ENCODE results near the gene RIT2.

RIT2 gene

DNA sequence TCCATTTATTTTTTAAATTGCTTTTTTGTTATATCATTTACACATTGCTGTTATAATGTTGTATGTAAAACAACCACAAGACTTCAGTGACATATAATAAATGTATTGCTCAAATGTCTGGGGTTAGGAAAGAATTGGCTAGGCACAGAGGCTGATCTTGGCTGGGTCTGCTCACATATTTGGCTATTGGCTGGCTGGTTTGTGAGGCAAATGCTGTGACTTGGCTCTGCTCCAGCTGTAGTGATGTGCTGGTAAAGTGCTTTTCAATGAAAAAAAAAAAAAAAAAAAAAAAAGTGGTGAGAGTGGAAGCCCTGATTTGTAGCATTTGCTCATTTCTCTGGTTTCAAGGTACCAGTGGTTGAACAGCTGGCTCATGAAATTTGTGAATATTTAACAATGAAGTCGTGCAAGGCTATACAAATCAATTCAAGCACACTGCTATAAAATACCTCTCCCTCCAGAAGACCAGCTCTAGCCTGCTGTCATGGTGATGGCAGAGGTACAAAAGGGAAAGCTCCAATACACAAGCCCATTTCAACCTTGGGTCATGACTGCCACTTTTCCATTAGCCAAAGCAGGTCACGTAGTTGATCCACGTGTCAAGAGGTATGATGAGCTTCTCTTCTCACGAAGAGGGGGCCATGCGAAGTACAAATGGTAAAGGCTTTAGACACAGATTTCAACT lies 43.7 kb upstream of the RIT2 start:
- no peaks in the 10 kb centered on the region for H3K27me3 ChIP-seq (ENCODE audit: control insufficient read depth in 1 of 2, insufficient read depth in 1 of 2, low read length in 2 of 2)
- 97% methylated on average over 4 of the region's 5 CpGs for WGBS

GRCh38 chr18:43158381-43158780 lies 42.9 kb upstream of the RIT2 start:
- no peak overlapping the region for H2AK5ac ChIP-seq (ENCODE audit: low read length, severe bottlenecking)
- 80% methylated on average over 2 of the region's 2 CpGs for WGBS
- no peaks in the 10 kb centered on the region for H3K27me3 ChIP-seq (ENCODE audit: control insufficient read depth in 1 of 2, insufficient read depth in 1 of 2, low read length in 2 of 2)

More for the DNA sequence above, 43.7 kb upstream of the RIT2 start:
- Histone ChIP-seq H3K4me3 (ENCODE audit: insufficient read depth in 1 of 2, low read depth in 1 of 2, low read length in 2 of 2) (no peak overlapping the region), H3K4me2 (ENCODE audit: low read length, poor library complexity, severe bottlenecking) (no peak overlapping the region), H3K36me3 (ENCODE audit: control insufficient read depth in 1 of 2, insufficient read depth in 2 of 2, low read depth in 1 of 2, low read length in 2 of 2) (no peaks in the 10 kb centered on the region), H3K23ac (ENCODE audit: low read length in 2 of 2) (no peak overlapping the region), H3K4ac (ENCODE audit: low read depth in 1 of 2, low read length in 2 of 2) (no peak overlapping the region), H4K91ac (ENCODE audit: low read length) (no peak overlapping the region), H2BK5ac (ENCODE audit: low read depth, low read length, poor library complexity, severe bottlenecking) (no peak overlapping the region), H2AK5ac (ENCODE audit: low read length, severe bottlenecking) (no peak overlapping the region), H3K14ac (ENCODE audit: low read length in 2 of 2) (no peak overlapping the region), H4K8ac (ENCODE audit: low read length) (no peak overlapping the region), H3K4me1 (ENCODE audit: control insufficient read depth, insufficient read depth, low read depth, low read length) (no peaks in the 10 kb centered on the region), H3K9ac (ENCODE audit: low read length) (no peak overlapping the region), H3K27ac (ENCODE audit: low read length, poor library complexity, severe bottlenecking) (no peak overlapping the region), H3K9me3 (ENCODE audit: control insufficient read depth, low read length) (peaks cover 7% of the 10 kb centered on the region), H2BK120ac (ENCODE audit: low read depth, low read length) (no peak overlapping the region), H2BK15ac (ENCODE audit: low read depth, poor library complexity, severe bottlenecking) (no peak overlapping the region), H2BK12ac (ENCODE audit: low read length in 2 of 2) (peak overlapping the region in 1 of 2 experiments; percentile 15), H3K79me1 (replicated peaks; ENCODE audit: low read length, poor library complexity, severe bottlenecking) (no peaks in the 10 kb centered on the region), H3K18ac (ENCODE audit: low read depth in 1 of 2, low read length in 2 of 2) (no peak overlapping the region), H2AFZ (ENCODE audit: low read depth, low read length) (no peak overlapping the region)
- no peak for DNase-seq

DNA sequence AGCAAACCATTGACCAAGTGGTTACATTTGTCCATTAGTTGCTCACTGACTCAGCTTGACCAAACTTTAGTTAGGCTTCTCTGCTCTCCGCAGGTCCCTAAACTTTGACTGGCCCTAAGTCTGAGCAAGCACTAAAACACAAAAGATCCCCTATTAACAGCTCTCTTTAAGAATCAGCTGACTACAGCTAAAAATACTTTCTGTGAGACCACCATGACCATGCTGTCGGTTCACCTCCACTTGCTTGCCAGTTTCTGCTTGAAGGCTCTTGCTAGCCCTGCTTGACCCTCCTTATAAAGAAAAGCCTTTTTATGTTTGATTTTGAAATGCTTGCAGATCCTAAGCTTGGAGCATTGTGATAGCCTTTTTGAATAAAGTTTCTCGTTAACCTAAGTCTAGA lies 40.4 kb upstream of the RIT2 start:
- H3K9ac ChIP-seq (ENCODE audit: low read length): no peak overlapping the region
- no peak overlapping the region for H3K18ac ChIP-seq (ENCODE audit: low read depth in 1 of 2, low read length in 2 of 2)
- no peak overlapping the region for H2BK120ac ChIP-seq (ENCODE audit: low read depth, low read length)
- no peaks in the 10 kb centered on the region for H3K36me3 ChIP-seq (ENCODE audit: control insufficient read depth in 1 of 2, insufficient read depth in 2 of 2, low read depth in 1 of 2, low read length in 2 of 2)
- no peak overlapping the region for H3K27ac ChIP-seq (ENCODE audit: low read length, poor library complexity, severe bottlenecking)
- no peak overlapping the region for H4K8ac ChIP-seq (ENCODE audit: low read length)
- 100% methylated on average over 1 of the region's 3 CpGs for WGBS
- H3K14ac ChIP-seq (ENCODE audit: low read length in 2 of 2): no peak overlapping the region
- H3K9me3 ChIP-seq (ENCODE audit: control insufficient read depth, low read length): no peaks in the 10 kb centered on the region
- H2AK5ac ChIP-seq (ENCODE audit: low read length, severe bottlenecking): no peak overlapping the region
- H3K4me3 ChIP-seq (ENCODE audit: insufficient read depth in 1 of 2, low read depth in 1 of 2, low read length in 2 of 2): no peak overlapping the region
- no peaks in the 10 kb centered on the region for H3K4me1 ChIP-seq (ENCODE audit: control insufficient read depth, insufficient read depth, low read depth, low read length)
- H2BK15ac ChIP-seq (ENCODE audit: low read depth, poor library complexity, severe bottlenecking): no peak overlapping the region
- no peak overlapping the region for H4K91ac ChIP-seq (ENCODE audit: low read length)
- no peak overlapping the region for H3K4me2 ChIP-seq (ENCODE audit: low read length, poor library complexity, severe bottlenecking)
- no peak for DNase-seq
- no peak overlapping the region for H2BK5ac ChIP-seq (ENCODE audit: low read depth, low read length, poor library complexity, severe bottlenecking)
- no peak overlapping the region for H3K4ac ChIP-seq (ENCODE audit: low read depth in 1 of 2, low read length in 2 of 2)
- H2BK12ac ChIP-seq (ENCODE audit: low read length in 2 of 2): no peak overlapping the region
- no peak overlapping the region for H3K23ac ChIP-seq (ENCODE audit: low read length in 2 of 2)
- no peak overlapping the region for H2AFZ ChIP-seq (ENCODE audit: low read depth, low read length)
- H3K27me3 ChIP-seq (ENCODE audit: control insufficient read depth in 1 of 2, insufficient read depth in 1 of 2, low read length in 2 of 2): no peaks in the 10 kb centered on the region
- H3K79me1 ChIP-seq (replicated peaks; ENCODE audit: low read length, poor library complexity, severe bottlenecking): no peaks in the 10 kb centered on the region

More at GRCh38 chr18:43158381-43158780, 42.9 kb upstream of the RIT2 start:
- H3K4me1 ChIP-seq (ENCODE audit: control insufficient read depth, insufficient read depth, low read depth, low read length): no peaks in the 10 kb centered on the region
- H3K9ac ChIP-seq (ENCODE audit: low read length): no peak overlapping the region
- H4K8ac ChIP-seq (ENCODE audit: low read length): no peak overlapping the region
- no peak overlapping the region for H3K14ac ChIP-seq (ENCODE audit: low read length in 2 of 2)
- H2AFZ ChIP-seq (ENCODE audit: low read depth, low read length): no peak overlapping the region
- H2BK5ac ChIP-seq (ENCODE audit: low read depth, low read length, poor library complexity, severe bottlenecking): no peak overlapping the region
- DNase-seq: no peak
- H3K27ac ChIP-seq (ENCODE audit: low read length, poor library complexity, severe bottlenecking): no peak overlapping the region
- peak overlapping the region in 1 of 2 experiments; percentile 52 for H3K18ac ChIP-seq (ENCODE audit: low read depth in 1 of 2, low read length in 2 of 2)
- H3K4me2 ChIP-seq (ENCODE audit: low read length, poor library complexity, severe bottlenecking): no peak overlapping the region
- H3K4me3 ChIP-seq (ENCODE audit: insufficient read depth in 1 of 2, low read depth in 1 of 2, low read length in 2 of 2): no peak overlapping the region
- no peak overlapping the region for H2BK15ac ChIP-seq (ENCODE audit: low read depth, poor library complexity, severe bottlenecking)
- no peak overlapping the region for H3K4ac ChIP-seq (ENCODE audit: low read depth in 1 of 2, low read length in 2 of 2)
- no peak overlapping the region for H2BK120ac ChIP-seq (ENCODE audit: low read depth, low read length)
- no peaks in the 10 kb centered on the region for H3K36me3 ChIP-seq (ENCODE audit: control insufficient read depth in 1 of 2, insufficient read depth in 2 of 2, low read depth in 1 of 2, low read length in 2 of 2)
- H3K79me1 ChIP-seq (replicated peaks; ENCODE audit: low read length, poor library complexity, severe bottlenecking): no peaks in the 10 kb centered on the region
- no peak overlapping the region for H3K23ac ChIP-seq (ENCODE audit: low read length in 2 of 2)
- no peak overlapping the region for H2BK12ac ChIP-seq (ENCODE audit: low read length in 2 of 2)
- no peak overlapping the region for H4K91ac ChIP-seq (ENCODE audit: low read length)
- H3K9me3 ChIP-seq (ENCODE audit: control insufficient read depth, low read length): no peaks in the 10 kb centered on the region

DNA sequence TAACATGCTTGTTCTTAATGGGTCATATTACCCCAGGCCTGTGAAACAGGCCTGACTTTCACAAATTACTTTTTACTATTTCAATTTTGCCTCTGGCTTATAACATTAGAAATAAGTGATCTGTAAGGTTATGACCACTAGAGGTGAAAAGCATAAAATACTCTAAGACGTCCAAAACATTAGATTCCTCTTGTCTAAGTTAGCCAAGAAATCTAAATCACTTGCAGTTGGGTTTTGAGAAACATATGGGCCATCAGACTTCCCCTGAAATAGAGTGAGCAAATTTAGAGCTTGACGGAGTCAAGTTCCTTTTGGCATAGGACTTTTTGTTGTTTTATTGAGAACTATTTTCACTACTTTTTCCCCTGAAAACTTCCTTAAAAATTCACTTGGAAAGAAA lies 32.7 kb upstream of the RIT2 start:
- H2BK12ac ChIP-seq (ENCODE audit: low read length in 2 of 2): no peak overlapping the region
- H2BK15ac ChIP-seq (ENCODE audit: low read depth, poor library complexity, severe bottlenecking): no peak overlapping the region
- no peaks in the 10 kb centered on the region for H3K79me1 ChIP-seq (replicated peaks; ENCODE audit: low read length, poor library complexity, severe bottlenecking)
- H4K91ac ChIP-seq (ENCODE audit: low read length): no peak overlapping the region
- WGBS: 100% methylated on average over 1 of the region's 2 CpGs
- no peak overlapping the region for H3K4me2 ChIP-seq (ENCODE audit: low read length, poor library complexity, severe bottlenecking)
- H3K18ac ChIP-seq (ENCODE audit: low read depth in 1 of 2, low read length in 2 of 2): no peak overlapping the region
- no peak overlapping the region for H2AK5ac ChIP-seq (ENCODE audit: low read length, severe bottlenecking)
- no peak overlapping the region for H4K8ac ChIP-seq (ENCODE audit: low read length)
- H3K4me3 ChIP-seq (ENCODE audit: insufficient read depth in 1 of 2, low read depth in 1 of 2, low read length in 2 of 2): no peak overlapping the region
- DNase-seq: no peak
- no peak overlapping the region for H2AFZ ChIP-seq (ENCODE audit: low read depth, low read length)
- no peaks in the 10 kb centered on the region for H3K4me1 ChIP-seq (ENCODE audit: control insufficient read depth, insufficient read depth, low read depth, low read length)
- no peak overlapping the region for H3K27ac ChIP-seq (ENCODE audit: low read length, poor library complexity, severe bottlenecking)
- H3K4ac ChIP-seq (ENCODE audit: low read depth in 1 of 2, low read length in 2 of 2): no peak overlapping the region
- H3K14ac ChIP-seq (ENCODE audit: low read length in 2 of 2): no peak overlapping the region
- H2BK120ac ChIP-seq (ENCODE audit: low read depth, low read length): no peak overlapping the region
- H3K9me3 ChIP-seq (ENCODE audit: control insufficient read depth, low read length): no peaks in the 10 kb centered on the region
- no peak overlapping the region for H3K23ac ChIP-seq (ENCODE audit: low read length in 2 of 2)
- no peaks in the 10 kb centered on the region for H3K36me3 ChIP-seq (ENCODE audit: control insufficient read depth in 1 of 2, insufficient read depth in 2 of 2, low read depth in 1 of 2, low read length in 2 of 2)
- H3K9ac ChIP-seq (ENCODE audit: low read length): no peak overlapping the region
- H2BK5ac ChIP-seq (ENCODE audit: low read depth, low read length, poor library complexity, severe bottlenecking): no peak overlapping the region
- no peaks in the 10 kb centered on the region for H3K27me3 ChIP-seq (ENCODE audit: control insufficient read depth in 1 of 2, insufficient read depth in 1 of 2, low read length in 2 of 2)
